DND-41 (cell line): ENCODE results near the gene KCNH1.
A peak's percentile ranks its signal among the peaks of the same experiment; 100 is the strongest.

Source experiments
- ATAC-seq: fragments of 200-7000 bp; cut with Tn5 transposase; 3 replicates; pipeline ENCODE4 v1.9.1; 2021; ENCODE audit warnings: low read depth; ENCODE audit not compliant: insufficient read depth
- DNase-seq: peaks from one replicate; pipeline ENCODE4 v3.0.0-alpha.2; 2020
- H2AFZ ChIP-seq: 2 replicates; pipeline ENCODE4 v1.6.0; 2012; ENCODE audit warnings: low read depth, low read length
- H3K27ac ChIP-seq: 2 replicates; pipeline ENCODE4 v1.5.1; 2012; ENCODE audit warnings: low read length, inconsistent platforms
- H3K27me3 ChIP-seq: fragments of 200-600 bp; sonication (generic); 2 replicates; pipeline ENCODE4 v1.6.0; 2012; ENCODE audit warnings: low read length, mild to moderate bottlenecking, inconsistent platforms; ENCODE audit not compliant: insufficient read depth, poor library complexity
- H3K36me3 ChIP-seq: 2 replicates; pipeline ENCODE4 v1.5.1; 2012; ENCODE audit warnings: low read length, inconsistent platforms; ENCODE audit not compliant: insufficient read depth
- H3K4me1 ChIP-seq: 2 replicates; pipeline ENCODE4 v1.5.1; 2012; ENCODE audit warnings: mild to moderate bottlenecking, low read length; ENCODE audit not compliant: insufficient read depth
- H3K4me2 ChIP-seq: 2 replicates; pipeline ENCODE4 v1.6.0; 2012; ENCODE audit warnings: mild to moderate bottlenecking, moderate library complexity, low read length, inconsistent platforms; ENCODE audit not compliant: insufficient read depth
- H3K4me3 ChIP-seq, 2 experiments: fragments of 200-600 bp in 1 of 2; shearing (Covaris generic) in 1 of 2; 2 replicates each; pipeline ENCODE4 v1.5.1; 2012 to 2016; ENCODE audit warnings: inconsistent platforms in 2 of 2, low read length in 2 of 2, mild to moderate bottlenecking in 2 of 2, low read depth in 1 of 2, moderate library complexity in 1 of 2
- H3K79me2 ChIP-seq: 2 replicates; pipeline ENCODE4 v1.6.0; 2012; ENCODE audit warnings: low read length, inconsistent platforms; ENCODE audit not compliant: insufficient read depth
- H3K9ac ChIP-seq: 2 replicates; pipeline ENCODE4 v1.6.0; 2012; ENCODE audit warnings: low read depth, mild to moderate bottlenecking, inconsistent platforms, low read length, moderate library complexity
- H3K9me3 ChIP-seq: 2 replicates; pipeline ENCODE4 v1.5.1; 2012; ENCODE audit warnings: low read length, moderate library complexity, mild to moderate bottlenecking, inconsistent platforms; ENCODE audit not compliant: insufficient read depth, severe bottlenecking
- H4K20me1 ChIP-seq: 2 replicates; pipeline ENCODE4 v1.6.0; 2012; ENCODE audit warnings: low read length; ENCODE audit not compliant: insufficient read depth
- CTCF ChIP-seq: IDR thresholded peaks from 2 replicates; pipeline ENCODE4 v1.5.1; 2012; ENCODE audit warnings: borderline replicate concordance, low read length, moderate library complexity, mild to moderate bottlenecking; ENCODE audit not compliant: poor library complexity, severe bottlenecking; ENCODE audit errors: extremely low read depth
- EZH2 ChIP-seq: IDR thresholded peaks from 3 replicates; pipeline ENCODE4 v1.6.1; 2012; ENCODE audit warnings: borderline replicate concordance, low read depth, mild to moderate bottlenecking, moderate library complexity, low read length, inconsistent platforms; ENCODE audit not compliant: severe bottlenecking

The KCNH1 gene

GRCh38 chr1:210650403-210650802 is 483.5 kb downstream of the KCNH1 start:
- H3K9me3 ChIP-seq = peaks cover 4% of the 10 kb centered on the region
- no peaks in the 10 kb centered on the region for H3K79me2 ChIP-seq
- no peak overlapping the region for H3K4me3 ChIP-seq
- H3K27me3 ChIP-seq = no peaks in the 10 kb centered on the region
- no peak overlapping the region for H3K4me2 ChIP-seq
- H3K4me1 ChIP-seq = peaks cover 14% of the 10 kb centered on the region
- no peak overlapping the region for H2AFZ ChIP-seq
- H4K20me1 ChIP-seq = no peaks in the 10 kb centered on the region
- no peak overlapping the region for H3K27ac ChIP-seq
- no peak for ATAC-seq
- DNase-seq = no peak
- H3K9ac ChIP-seq = no peak overlapping the region
- H3K36me3 ChIP-seq = no peaks in the 10 kb centered on the region
- TF ChIP-seq CTCF (no peak), EZH2 (no peak)

- Histone ChIP-seq H3K27me3 (no peaks in the 10 kb centered on the region), H3K9ac (no peak overlapping the region), H3K9me3 (peaks cover 1% of the 10 kb centered on the region), H3K4me2 (no peak overlapping the region), H3K4me3 (no peak overlapping the region), H3K36me3 (no peaks in the 10 kb centered on the region), H3K27ac (no peak overlapping the region), H4K20me1 (no peaks in the 10 kb centered on the region), H2AFZ (no peak overlapping the region), H3K79me2 (no peaks in the 10 kb centered on the region), H3K4me1 (peaks cover 14% of the 10 kb centered on the region)
- ATAC-seq (no peak), DNase-seq (no peak)
- TF ChIP-seq EZH2 (no peak), CTCF (no peak)
Measured at GRCh38 chr1:210648588-210649269, 485.2 kb downstream of the KCNH1 start.

- no peaks in the 10 kb centered on the region for H3K36me3 ChIP-seq
- H3K27me3 ChIP-seq = no peaks in the 10 kb centered on the region
- TF ChIP-seq CTCF (no peak), EZH2 (no peak)
- H3K4me2 ChIP-seq = 0 out of 2 replicates have a peak overlapping the region, but pooled peaks have one; percentile 10
- H3K9me3 ChIP-seq = no peaks in the 10 kb centered on the region
- peaks cover 14% of the 10 kb centered on the region for H3K4me1 ChIP-seq
- H3K9ac ChIP-seq = no peak overlapping the region
- no peaks in the 10 kb centered on the region for H3K79me2 ChIP-seq
- peak; percentile 45 for DNase-seq
- H2AFZ ChIP-seq = no peak overlapping the region
- peak; percentile 93 for ATAC-seq
- H3K27ac ChIP-seq = no peak overlapping the region
- no peaks in the 10 kb centered on the region for H4K20me1 ChIP-seq
- no peak overlapping the region for H3K4me3 ChIP-seq
Measured at GRCh38 chr1:210647406-210648333, 486.3 kb downstream of the KCNH1 start.
